A549 (cell line): ENCODE results near the gene NYNRIN. TPM values are rescaled to one million over a fixed set of nuclear protein-coding genes. Genes with fewer than 3 reads are reported as not detected.

Source experiments
- ATAC-seq, 2 experiments: fragments of 200-7000 bp in 1 of 2; fragments of >200 bp in 1 of 2; cut with Nextera tagmentation in 1 of 2; cut with Tn5 transposase in 1 of 2; 3 replicates each; pipeline versions ENCODE4 v1.8.0 to v1.9.1; 2018 to 2020; ENCODE audit warnings: mild to moderate bottlenecking in 1 of 2, moderate library complexity in 1 of 2
- CTCF ChIA-PET: fragments of 300-600 bp; sonication (Branson Sonifier 250); formaldehyde crosslinking; extraction: SDS; loops from one replicate; lab custom pipeline; 2021; ENCODE audit warnings: antibody characterized with exemption, inconsistent platforms; lab: Yijun Ruan, JAX
- POLR2A ChIA-PET: fragments of 350-600 bp; formaldehyde crosslinking; extraction: SDS; loops from one replicate; lab custom pipeline; 2021; ENCODE audit warnings: antibody characterized with exemption, inconsistent platforms; lab: Yijun Ruan, JAX
- DNase-seq, 2 experiments: peaks; one replicate each; pipeline versions ENCODE4 v3.0.0 to v3.0.0-alpha.2; 2011 to 2016; ENCODE audit warnings: low read depth in 1 of 2, low spot score in 1 of 2
- FAIRE-seq: peaks from 2 replicates; lab custom pipeline; 2011; peaks lifted over from hg19 to GRCh38; lab: Jason Lieb, UNC
- H3K27ac ChIP-seq, 2 experiments: fragments of >200 bp; sonication (Bioruptor Twin); formaldehyde crosslinking; 3 replicates each; pipeline ENCODE4 v1.5.1; 2016 to 2017
- H3K4me1 ChIP-seq: fragments of >200 bp; sonication (Bioruptor Twin); formaldehyde crosslinking; 3 replicates; pipeline ENCODE4 v1.6.1; 2016
- H3K4me2 ChIP-seq: fragments of >200 bp; sonication (Bioruptor Twin); formaldehyde crosslinking; 3 replicates; pipeline ENCODE4 v1.6.1; 2016
- H3K4me3 ChIP-seq: fragments of >200 bp; sonication (Bioruptor Twin); formaldehyde crosslinking; 3 replicates; pipeline ENCODE4 v1.5.1; 2016
- H3K9me3 ChIP-seq: fragments of >200 bp; sonication (Bioruptor Twin); formaldehyde crosslinking; 3 replicates; pipeline ENCODE4 v1.6.1; 2016
- CBX2 ChIP-seq: fragments of 200-600 bp; sonication (generic); IDR thresholded peaks from 2 replicates; pipeline ENCODE4 v1.6.1; 2016; ENCODE audit warnings: low read depth, mild to moderate bottlenecking, borderline replicate concordance
- EHMT2 ChIP-seq: fragments of 200-600 bp; sonication (generic); IDR thresholded peaks from 2 replicates; pipeline ENCODE4 v1.6.1; 2016; ENCODE audit warnings: antibody characterized with exemption, low read depth, mild to moderate bottlenecking, moderate library complexity
- EP300 ChIP-seq, 2 experiments: fragments of >200 bp; sonication (Bioruptor Twin); formaldehyde crosslinking; IDR thresholded peaks; 2 replicates in 1 of 2; 3 replicates in 1 of 2; pipeline ENCODE4 v1.6.1; 2016 to 2017
- ESRRA ChIP-seq: fragments of 150-350 bp; IDR thresholded peaks from 2 replicates; pipeline ENCODE4 v1.6.1; 2014; ENCODE audit warnings: mild to moderate bottlenecking, low read length, borderline replicate concordance
- FOSL2 ChIP-seq, 2 experiments: fragments of 450-650 bp in 1 of 2; fragments of >200 bp in 1 of 2; sonication (Bioruptor Twin) in 1 of 2; formaldehyde crosslinking; IDR thresholded peaks; 2 replicates each; pipeline versions ENCODE4 v1.5.0 to v1.6.1; 2016 to 2020; ENCODE audit warnings: mild to moderate bottlenecking in 1 of 2, moderate library complexity in 1 of 2
- HEYL ChIP-seq: fragments of 250-450 bp; sonication (Bioruptor Pico); IDR thresholded peaks from 2 replicates; pipeline ENCODE4 v1.8.0; 2021; ENCODE audit warnings: mild to moderate bottlenecking, moderate library complexity
- HOXA7 ChIP-seq: fragments of 250-450 bp; sonication (Bioruptor Pico); IDR thresholded peaks from 2 replicates; pipeline ENCODE4 v1.5.0; 2020; ENCODE audit warnings: mild to moderate bottlenecking, moderate library complexity
- HOXB13 ChIP-seq: fragments of 250-450 bp; sonication (Bioruptor Pico); IDR thresholded peaks from 2 replicates; pipeline ENCODE4 v1.5.0; 2020; ENCODE audit warnings: low read depth, mild to moderate bottlenecking, moderate library complexity
- JUNB ChIP-seq: fragments of >200 bp; sonication (Bioruptor Twin); formaldehyde crosslinking; IDR thresholded peaks from 2 replicates; pipeline ENCODE4 v1.6.1; 2016
- KDM1A ChIP-seq: fragments of 200-600 bp; sonication (generic); IDR thresholded peaks from 2 replicates; pipeline ENCODE4 v1.6.1; 2016; ENCODE audit warnings: low read depth, mild to moderate bottlenecking
- MAFK ChIP-seq: fragments of 450-650 bp; IDR thresholded peaks from 2 replicates; pipeline ENCODE4 v1.6.1; 2014; ENCODE audit not compliant: partially characterized antibody
- MYC ChIP-seq: IDR thresholded peaks from 2 replicates; pipeline ENCODE4 v1.6.1; 2012; ENCODE audit warnings: mild to moderate bottlenecking, inconsistent platforms, low read length, improper control_type of control experiment, borderline replicate concordance
- NFE2L2 ChIP-seq: fragments of 150-350 bp; conservative IDR thresholded peaks from 2 replicates; pipeline ENCODE4 v1.6.1; 2014; ENCODE audit warnings: low read length
- NPAS2 ChIP-seq: fragments of 250-450 bp; sonication (Bioruptor Pico); IDR thresholded peaks from 2 replicates; pipeline ENCODE4 v1.8.0; 2022; ENCODE audit warnings: mild to moderate bottlenecking, moderate library complexity, borderline replicate concordance
- RAD21 ChIP-seq, 2 experiments: fragments of >200 bp in 1 of 2; sonication (Bioruptor Twin) in 1 of 2; formaldehyde crosslinking in 1 of 2; IDR thresholded peaks in 1 of 2; conservative IDR thresholded peaks in 1 of 2; 2 replicates in 1 of 2; 3 replicates in 1 of 2; pipeline ENCODE4 v1.6.1; 2012 to 2018; ENCODE audit warnings: inconsistent platforms in 1 of 2
- RFX5 ChIP-seq: fragments of 450-650 bp; IDR thresholded peaks from 2 replicates; pipeline ENCODE4 v1.7.1; 2014; ENCODE audit warnings: antibody characterized with exemption, mild to moderate bottlenecking, moderate library complexity
- SMC3 ChIP-seq: fragments of >200 bp; sonication (Bioruptor Twin); formaldehyde crosslinking; IDR thresholded peaks from 3 replicates; pipeline ENCODE4 v1.6.1; 2018; ENCODE audit warnings: inconsistent platforms
- SREBF2 ChIP-seq: fragments of 450-650 bp; IDR thresholded peaks from 2 replicates; pipeline ENCODE4 v1.6.1; 2014; ENCODE audit warnings: mild to moderate bottlenecking, moderate library complexity
- TFCP2L1 ChIP-seq: fragments of 250-450 bp; sonication (Bioruptor Pico); IDR thresholded peaks from 2 replicates; pipeline ENCODE4 v1.5.0; 2021; ENCODE audit warnings: mild to moderate bottlenecking
- WGBS: methylation state at CpG from one replicate; pipeline ENCODE4 v1.1.6; 2017; ENCODE audit errors: missing lambda C conversion rate; 5-methylcytosine and 5-hydroxymethylcytosine counted together
- polyA plus RNA-seq, 4 experiments: library from polyadenylated mRNA; depleted of rRNA in 3 of 4; stranded (reverse); fragments of >200 nt; fragmentation: RNase III in 1 of 4; extraction: RNeasy Plus Mini Kit Qiagen cat#74134 plus additional on column Dnase treatment in 1 of 4; gene quantifications; 2 replicates in 3 of 4; 3 replicates in 1 of 4; pipeline ENCODE4 v1.2.3, GENCODE V29; 2011 to 2017
- TF ChIP-seq, protein P1 (sequence below): fragments of 150-350 bp; IDR thresholded peaks from 2 replicates; pipeline ENCODE4 v1.6.1; 2014; ENCODE audit warnings: low read depth, mild to moderate bottlenecking, low read length
- TF ChIP-seq, protein P2 (sequence below): fragments of >200 bp; sonication (Bioruptor Twin); formaldehyde crosslinking; IDR thresholded peaks from 3 replicates; pipeline ENCODE4 v1.5.1; 2016
- TF ChIP-seq, protein P3 (sequence below): fragments of 250-450 bp; sonication (Bioruptor Pico); IDR thresholded peaks from 2 replicates; pipeline ENCODE4 v1.5.0; 2020; ENCODE audit warnings: low read depth, mild to moderate bottlenecking, moderate library complexity

NYNRIN gene
- polyA plus RNA-seq, 2 of the 4 experiments (the other 2 are of a cell fraction), result 0.19 to 0.44 TPM

- TF ChIP-seq, protein P1, sequence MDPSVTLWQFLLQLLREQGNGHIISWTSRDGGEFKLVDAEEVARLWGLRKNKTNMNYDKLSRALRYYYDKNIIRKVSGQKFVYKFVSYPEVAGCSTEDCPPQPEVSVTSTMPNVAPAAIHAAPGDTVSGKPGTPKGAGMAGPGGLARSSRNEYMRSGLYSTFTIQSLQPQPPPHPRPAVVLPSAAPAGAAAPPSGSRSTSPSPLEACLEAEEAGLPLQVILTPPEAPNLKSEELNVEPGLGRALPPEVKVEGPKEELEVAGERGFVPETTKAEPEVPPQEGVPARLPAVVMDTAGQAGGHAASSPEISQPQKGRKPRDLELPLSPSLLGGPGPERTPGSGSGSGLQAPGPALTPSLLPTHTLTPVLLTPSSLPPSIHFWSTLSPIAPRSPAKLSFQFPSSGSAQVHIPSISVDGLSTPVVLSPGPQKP, result no peak
- TF ChIP-seq JUNB, result no peak
- no peak for TF ChIP-seq RFX5
- no peak for TF ChIP-seq ESRRA
- TF ChIP-seq RAD21 (conservative IDR thresholded peaks at IDR 0.05 in 1 of 2, IDR thresholded peaks at IDR 0.05 in 1 of 2), result no peak
These were observed 7.6 kb downstream of the NYNRIN start (continued) for GRCh38 chr14:24406416-24406815.

DNA sequence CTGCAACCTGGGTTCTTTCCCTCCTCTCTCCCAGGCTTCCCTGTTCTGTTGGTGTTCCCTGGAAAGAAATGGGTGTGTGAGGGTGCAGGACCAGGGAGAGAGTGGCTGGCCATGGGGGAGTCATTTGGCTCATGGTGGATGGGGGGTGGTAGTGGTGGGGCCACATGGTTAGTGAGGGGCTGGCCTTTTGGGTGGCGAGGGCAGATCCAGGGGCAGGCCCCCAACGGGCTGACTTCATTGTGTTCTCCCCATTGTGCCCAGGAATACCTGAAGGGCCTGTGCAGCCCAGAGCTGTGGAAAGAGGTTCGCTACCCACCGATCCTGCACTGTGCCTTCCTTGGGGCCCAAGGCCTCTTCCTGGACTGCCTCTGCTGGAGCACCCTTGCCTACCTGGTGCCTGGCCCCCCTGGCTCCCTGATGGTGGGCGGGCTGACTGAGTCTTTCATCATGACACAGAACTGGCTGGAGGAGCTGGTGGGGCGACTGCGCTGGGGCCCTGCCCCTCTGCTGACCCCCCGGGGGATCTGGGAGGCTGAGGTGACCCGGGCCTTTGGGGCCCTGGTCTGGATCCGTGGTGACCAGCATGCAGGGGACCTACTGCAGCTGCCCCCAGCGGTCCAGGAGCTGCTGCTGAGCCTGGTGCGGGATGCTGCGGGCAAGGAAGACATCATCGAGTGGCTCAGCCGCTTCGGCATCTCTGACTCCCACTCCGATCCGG is 9.0 kb downstream of the NYNRIN start:
- H3K4me3 ChIP-seq, result no peak overlapping the region
- no peak for DNase-seq
- ChIA-PET POLR2A (no interaction called here), CTCF (interaction anchor here (0.6 to 16.5 kb wide), 5 partner anchors 12 to 76 kb away, joined by 3 to 254 read pairs (median 26); partner anchors contain the start of genes ADCY4, CBLN3, KHNYN and RIPK3)
- 71% methylated on average over 6 of the region's 18 CpGs for WGBS
- ATAC-seq, result no peak
- no peak overlapping the region for H3K4me2 ChIP-seq
- H3K27ac ChIP-seq, result no peak overlapping the region
- no peak for TF ChIP-seq SREBF2
- TF ChIP-seq CBX2, result no peak
- TF ChIP-seq HEYL (CRISPR knock-in tag), result no peak
- TF ChIP-seq TFCP2L1 (CRISPR knock-in tag), result no peak
- TF ChIP-seq MAFK, result no peak
- no peak for TF ChIP-seq NPAS2 (CRISPR knock-in tag)
- no peak for TF ChIP-seq EP300 (IDR thresholded peaks at IDR 0.05)
- TF ChIP-seq EHMT2, result no peak
- TF ChIP-seq, protein P2, sequence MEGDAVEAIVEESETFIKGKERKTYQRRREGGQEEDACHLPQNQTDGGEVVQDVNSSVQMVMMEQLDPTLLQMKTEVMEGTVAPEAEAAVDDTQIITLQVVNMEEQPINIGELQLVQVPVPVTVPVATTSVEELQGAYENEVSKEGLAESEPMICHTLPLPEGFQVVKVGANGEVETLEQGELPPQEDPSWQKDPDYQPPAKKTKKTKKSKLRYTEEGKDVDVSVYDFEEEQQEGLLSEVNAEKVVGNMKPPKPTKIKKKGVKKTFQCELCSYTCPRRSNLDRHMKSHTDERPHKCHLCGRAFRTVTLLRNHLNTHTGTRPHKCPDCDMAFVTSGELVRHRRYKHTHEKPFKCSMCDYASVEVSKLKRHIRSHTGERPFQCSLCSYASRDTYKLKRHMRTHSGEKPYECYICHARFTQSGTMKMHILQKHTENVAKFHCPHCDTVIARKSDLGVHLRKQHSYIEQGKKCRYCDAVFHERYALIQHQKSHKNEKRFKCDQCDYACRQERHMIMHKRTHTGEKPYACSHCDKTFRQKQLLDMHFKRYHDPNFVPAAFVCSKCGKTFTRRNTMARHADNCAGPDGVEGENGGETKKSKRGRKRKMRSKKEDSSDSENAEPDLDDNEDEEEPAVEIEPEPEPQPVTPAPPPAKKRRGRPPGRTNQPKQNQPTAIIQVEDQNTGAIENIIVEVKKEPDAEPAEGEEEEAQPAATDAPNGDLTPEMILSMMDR, result no peak
- TF ChIP-seq, protein P3, sequence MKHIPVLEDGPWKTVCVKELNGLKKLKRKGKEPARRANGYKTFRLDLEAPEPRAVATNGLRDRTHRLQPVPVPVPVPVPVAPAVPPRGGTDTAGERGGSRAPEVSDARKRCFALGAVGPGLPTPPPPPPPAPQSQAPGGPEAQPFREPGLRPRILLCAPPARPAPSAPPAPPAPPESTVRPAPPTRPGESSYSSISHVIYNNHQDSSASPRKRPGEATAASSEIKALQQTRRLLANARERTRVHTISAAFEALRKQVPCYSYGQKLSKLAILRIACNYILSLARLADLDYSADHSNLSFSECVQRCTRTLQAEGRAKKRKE, result no peak
- TF ChIP-seq SMC3, result no peak
- TF ChIP-seq HOXB13 (CRISPR knock-in tag), result no peak
- TF ChIP-seq MYC, result no peak
- no peak for TF ChIP-seq FOSL2 (IDR thresholded peaks at IDR 0.05)
- no peak for TF ChIP-seq FOSL2 (CRISPR knock-in tag; IDR thresholded peaks at IDR 0.05)
- TF ChIP-seq KDM1A, result no peak
- no peaks in the 10 kb centered on the region for H3K9me3 ChIP-seq
- FAIRE-seq, result no peak
- H3K4me1 ChIP-seq, result 0 out of 3 replicates have a peak, but pooled peaks cover 5% of the 10 kb centered on the region

DNA sequence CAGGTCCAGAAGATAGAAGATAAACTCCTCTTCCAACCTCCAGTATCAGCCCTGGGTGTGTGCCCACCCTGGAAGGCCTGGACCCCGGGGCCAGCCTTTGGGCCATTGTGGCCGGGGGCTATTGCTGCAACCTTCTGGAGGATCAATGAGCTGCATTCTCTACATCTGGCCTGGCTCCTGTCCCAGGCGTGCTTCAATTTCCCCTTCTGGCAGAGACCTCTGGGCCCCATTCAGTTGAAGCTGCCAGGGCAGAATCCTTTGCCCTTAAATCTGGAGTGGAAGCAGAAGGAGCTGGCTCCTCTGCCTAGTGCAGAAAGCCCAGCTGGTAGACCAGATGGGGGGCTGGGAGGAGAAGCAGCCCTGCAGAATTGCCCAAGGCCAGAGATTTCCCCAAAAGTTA is 10.0 kb downstream of the NYNRIN start:
- no peaks in the 10 kb centered on the region for H3K4me1 ChIP-seq
- POLR2A ChIA-PET, result interaction anchor here (1.1 to 1.6 kb wide), 2 partner anchors 21 to 43 kb away, joined by 3 to 8 read pairs; partner anchors contain the start of genes CBLN3 and KHNYN
- 50% methylated on average over 2 of the region's 3 CpGs for WGBS
- no peak overlapping the region for H3K27ac ChIP-seq
- no peaks in the 10 kb centered on the region for H3K9me3 ChIP-seq
- CTCF ChIA-PET, result interaction anchor here (0.7 to 16.5 kb wide), 10 partner anchors 9 to 103 kb away, joined by 3 to 254 read pairs (median 4); partner anchors contain the start of genes ADCY4, CBLN3, KHNYN and RIPK3
- TF ChIP-seq, protein P2, result no peak
- TF ChIP-seq HOXA7 (CRISPR knock-in tag), result no peak
- TF ChIP-seq EP300 (IDR thresholded peaks at IDR 0.05), result no peak
- TF ChIP-seq, protein P1, result no peak
- no peak for TF ChIP-seq NFE2L2
- no peak for TF ChIP-seq HEYL (CRISPR knock-in tag)
- H3K4me3 ChIP-seq, result no peak overlapping the region
- no peak overlapping the region for H3K4me2 ChIP-seq
- FAIRE-seq (no peak), ATAC-seq (no peak), DNase-seq (no peak)
